Measurements from ENCODE around the gene LMCD1. TPM values are rescaled to one million over a fixed set of nuclear protein-coding genes. Genes with fewer than 3 reads are reported as not detected.

Gene LMCD1
- total RNA-seq, 6 experiments from 2014 or later, result 3.0 to 24.0 (median 8.4) TPM

DNA sequence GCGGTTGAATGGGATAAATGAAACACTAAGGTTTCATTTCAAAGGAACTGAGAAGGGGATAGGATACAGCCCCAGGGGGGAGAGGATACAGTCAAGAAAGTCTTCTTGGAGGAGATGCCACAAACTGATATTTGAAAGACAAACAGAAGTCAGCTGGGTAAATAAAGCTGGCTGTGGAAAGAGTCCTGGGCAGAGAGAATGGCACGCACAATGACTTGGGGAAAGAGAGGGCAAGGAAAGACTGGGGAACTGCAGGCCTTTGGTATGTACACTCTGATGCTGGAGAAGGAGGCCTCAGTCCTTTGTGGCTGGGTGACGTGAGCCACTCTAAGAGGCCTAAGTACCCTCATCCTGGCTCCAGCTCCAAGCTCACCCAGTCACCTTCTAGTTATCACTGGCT is 45.2 kb upstream of the LMCD1 start:
- H3K4me3 ChIP-seq, result no peak overlapping the region
- H3K4me1 ChIP-seq, result peaks cover 0 to 14% (median 6%) of the 10 kb centered on the region in 4 donors
- DNase-seq (no peak), ATAC-seq (no peak)
- intact Hi-C loops (cut with DNase I), result no loop called here
- H3K36me3 ChIP-seq, result no peaks in the 10 kb centered on the region
- H3K9me3 ChIP-seq, result no peaks in the 10 kb centered on the region
- no peak overlapping the region for H3K27ac ChIP-seq
- no peak for TF ChIP-seq POLR2A (IDR thresholded peaks at IDR 0.05)
- TF ChIP-seq, protein P1, sequence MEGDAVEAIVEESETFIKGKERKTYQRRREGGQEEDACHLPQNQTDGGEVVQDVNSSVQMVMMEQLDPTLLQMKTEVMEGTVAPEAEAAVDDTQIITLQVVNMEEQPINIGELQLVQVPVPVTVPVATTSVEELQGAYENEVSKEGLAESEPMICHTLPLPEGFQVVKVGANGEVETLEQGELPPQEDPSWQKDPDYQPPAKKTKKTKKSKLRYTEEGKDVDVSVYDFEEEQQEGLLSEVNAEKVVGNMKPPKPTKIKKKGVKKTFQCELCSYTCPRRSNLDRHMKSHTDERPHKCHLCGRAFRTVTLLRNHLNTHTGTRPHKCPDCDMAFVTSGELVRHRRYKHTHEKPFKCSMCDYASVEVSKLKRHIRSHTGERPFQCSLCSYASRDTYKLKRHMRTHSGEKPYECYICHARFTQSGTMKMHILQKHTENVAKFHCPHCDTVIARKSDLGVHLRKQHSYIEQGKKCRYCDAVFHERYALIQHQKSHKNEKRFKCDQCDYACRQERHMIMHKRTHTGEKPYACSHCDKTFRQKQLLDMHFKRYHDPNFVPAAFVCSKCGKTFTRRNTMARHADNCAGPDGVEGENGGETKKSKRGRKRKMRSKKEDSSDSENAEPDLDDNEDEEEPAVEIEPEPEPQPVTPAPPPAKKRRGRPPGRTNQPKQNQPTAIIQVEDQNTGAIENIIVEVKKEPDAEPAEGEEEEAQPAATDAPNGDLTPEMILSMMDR (IDR thresholded peaks at IDR 0.05), result no peak
- H3K27me3 ChIP-seq, result no peaks in the 10 kb centered on the region
- 77% methylated on average over 2 of the region's 3 CpGs for WGBS (ENCODE audit: insufficient coverage, low coverage, low lambda C conversion rate, missing lambda C conversion rate)

DNA sequence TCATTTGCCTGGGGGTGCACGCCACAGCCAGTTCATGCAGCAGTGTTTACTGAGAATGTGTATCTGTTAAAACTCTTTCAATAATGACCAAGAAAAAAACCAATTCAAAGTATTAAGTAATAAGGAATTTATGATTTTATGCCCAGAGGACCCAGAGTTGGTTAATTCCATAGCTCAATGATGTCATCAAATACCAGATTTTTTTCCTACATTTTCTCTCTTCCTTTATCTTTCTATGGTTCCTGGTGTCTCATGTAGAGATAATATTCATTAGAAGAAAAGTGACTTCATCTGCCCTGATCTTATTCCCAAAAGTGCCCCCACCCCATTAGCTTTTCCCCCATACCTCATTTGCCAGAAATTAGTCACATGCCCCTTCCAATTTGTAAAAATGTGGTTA is 44.6 kb upstream of the LMCD1 start:
- ATAC-seq (no peak), DNase-seq (no peak)
- Histone ChIP-seq H3K4me3 (no peak overlapping the region), H3K27me3 (no peaks in the 10 kb centered on the region), H3K9me3 (no peaks in the 10 kb centered on the region), H3K4me1 (peaks cover 0 to 14% (median 6%) of the 10 kb centered on the region in 4 donors), H3K27ac (no peak overlapping the region), H3K36me3 (no peaks in the 10 kb centered on the region)
- WGBS (ENCODE audit: insufficient coverage, low coverage, low lambda C conversion rate, missing lambda C conversion rate), result 100% methylated on average over 1 of the region's 1 CpG
- intact Hi-C loops (cut with DNase I), result no loop called here
- no peak for TF ChIP-seq POLR2A (IDR thresholded peaks at IDR 0.05)
- TF ChIP-seq, protein P1 (IDR thresholded peaks at IDR 0.05), result no peak

DNA sequence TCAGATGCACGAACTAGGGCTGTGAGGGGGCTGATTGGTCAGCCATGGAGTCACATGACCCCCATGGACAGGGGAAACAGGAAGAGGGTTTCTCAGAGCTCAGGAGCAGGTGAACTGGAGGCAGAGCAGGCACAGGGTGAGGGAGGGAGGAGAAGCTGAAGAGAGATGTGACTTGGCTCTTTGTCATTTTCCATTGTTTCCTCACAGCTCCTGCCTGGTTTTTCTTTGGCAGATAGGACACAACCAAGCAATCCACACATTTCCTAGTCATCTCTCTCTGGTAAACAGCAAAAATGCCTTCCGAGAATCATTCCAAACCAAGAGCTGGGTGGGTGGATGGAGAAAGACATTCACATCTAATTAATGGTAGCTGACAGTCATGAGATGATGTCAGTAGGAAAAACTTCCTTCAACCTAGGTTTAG is 43.4 kb upstream of the LMCD1 start:
- WGBS (ENCODE audit: insufficient coverage, low coverage, low lambda C conversion rate, missing lambda C conversion rate), result 75% methylated on average over 2 of the region's 2 CpGs
- Histone ChIP-seq H3K36me3 (no peaks in the 10 kb centered on the region), H3K27me3 (no peaks in the 10 kb centered on the region), H3K27ac (no peak overlapping the region), H3K4me1 (peaks cover 0 to 14% (median 6%) of the 10 kb centered on the region in 4 donors), H3K4me3 (no peak overlapping the region), H3K9me3 (no peaks in the 10 kb centered on the region)
- no peak for TF ChIP-seq POLR2A (IDR thresholded peaks at IDR 0.05)
- TF ChIP-seq, protein P1 (IDR thresholded peaks at IDR 0.05), result no peak
- ATAC-seq, result no peak
- intact Hi-C loops (cut with DNase I), result no loop called here
- no peak for DNase-seq

DNA sequence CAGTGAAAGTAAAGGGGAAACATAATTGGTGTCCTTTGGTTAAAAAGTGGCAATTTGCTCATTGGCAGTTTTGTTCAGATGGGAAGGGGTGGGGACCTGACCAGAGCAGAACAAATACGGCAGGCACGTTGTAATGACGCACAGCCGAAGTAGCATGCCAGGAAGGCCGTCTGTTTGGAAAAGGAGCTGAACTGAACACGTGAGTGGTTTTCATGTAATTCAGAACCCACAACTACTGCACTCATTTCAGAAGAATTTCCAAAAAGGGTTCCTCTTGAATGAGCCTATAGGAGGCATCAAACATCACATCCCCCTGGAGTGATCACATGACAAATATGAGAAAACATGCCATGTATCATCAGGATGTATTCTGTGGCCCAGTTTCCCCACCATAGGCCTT is 42.9 kb upstream of the LMCD1 start:
- Histone ChIP-seq H3K4me3 (no peak overlapping the region), H3K9me3 (no peaks in the 10 kb centered on the region), H3K4me1 (peaks cover 0 to 14% (median 6%) of the 10 kb centered on the region in 4 donors), H3K27me3 (no peaks in the 10 kb centered on the region), H3K36me3 (no peaks in the 10 kb centered on the region), H3K27ac (no peak overlapping the region)
- intact Hi-C loops (cut with DNase I), result no loop called here
- TF ChIP-seq POLR2A (IDR thresholded peaks at IDR 0.05), result no peak
- TF ChIP-seq, protein P1 (IDR thresholded peaks at IDR 0.05), result no peak
- 92% methylated on average over 6 of the region's 6 CpGs for WGBS (ENCODE audit: insufficient coverage, low coverage, low lambda C conversion rate, missing lambda C conversion rate)
- ATAC-seq (no peak), DNase-seq (no peak)

Measured in right lobe of liver (tissue), 6 donors.